ENCODE data around the gene PHIP. TPM values are rescaled to one million over a fixed set of nuclear protein-coding genes. Genes with fewer than 3 reads are reported as not detected.

PHIP gene
- total RNA-seq, 6 experiments from 2014 or later: 15.7 to 18.7 (median 17.6) TPM

DNA sequence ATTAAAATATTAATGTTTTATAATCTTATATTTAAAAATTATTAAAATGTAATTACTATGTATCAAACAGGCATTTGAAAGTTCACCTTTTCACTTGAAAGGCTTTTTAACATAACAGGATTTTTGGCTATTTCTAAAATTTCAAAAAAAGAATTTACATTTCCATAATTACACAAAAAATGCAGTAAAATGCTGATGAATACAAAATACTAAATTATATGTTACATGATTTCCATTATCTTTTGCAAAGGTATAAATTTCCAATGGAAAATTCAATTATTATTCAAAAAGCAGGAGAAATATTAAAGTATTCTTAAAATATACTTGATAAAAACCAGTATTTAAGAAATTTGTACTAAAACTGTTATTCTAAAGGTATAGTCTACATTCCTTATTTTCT, 66.1 kb downstream of the PHIP start:
- H3K4me3 Mint-ChIP-seq: no peak overlapping the region
- H3K36me3 Mint-ChIP-seq (ENCODE audit: low read depth): peaks cover 16% of the 10 kb centered on the region
- TF ChIP-seq, protein P1, sequence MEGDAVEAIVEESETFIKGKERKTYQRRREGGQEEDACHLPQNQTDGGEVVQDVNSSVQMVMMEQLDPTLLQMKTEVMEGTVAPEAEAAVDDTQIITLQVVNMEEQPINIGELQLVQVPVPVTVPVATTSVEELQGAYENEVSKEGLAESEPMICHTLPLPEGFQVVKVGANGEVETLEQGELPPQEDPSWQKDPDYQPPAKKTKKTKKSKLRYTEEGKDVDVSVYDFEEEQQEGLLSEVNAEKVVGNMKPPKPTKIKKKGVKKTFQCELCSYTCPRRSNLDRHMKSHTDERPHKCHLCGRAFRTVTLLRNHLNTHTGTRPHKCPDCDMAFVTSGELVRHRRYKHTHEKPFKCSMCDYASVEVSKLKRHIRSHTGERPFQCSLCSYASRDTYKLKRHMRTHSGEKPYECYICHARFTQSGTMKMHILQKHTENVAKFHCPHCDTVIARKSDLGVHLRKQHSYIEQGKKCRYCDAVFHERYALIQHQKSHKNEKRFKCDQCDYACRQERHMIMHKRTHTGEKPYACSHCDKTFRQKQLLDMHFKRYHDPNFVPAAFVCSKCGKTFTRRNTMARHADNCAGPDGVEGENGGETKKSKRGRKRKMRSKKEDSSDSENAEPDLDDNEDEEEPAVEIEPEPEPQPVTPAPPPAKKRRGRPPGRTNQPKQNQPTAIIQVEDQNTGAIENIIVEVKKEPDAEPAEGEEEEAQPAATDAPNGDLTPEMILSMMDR (IDR thresholded peaks at IDR 0.05): no peak
- DNase-seq: no peak
- H3K27ac Mint-ChIP-seq: no peak overlapping the region
- no peaks in the 10 kb centered on the region for H3K9me3 Mint-ChIP-seq
- H3K27me3 Mint-ChIP-seq (ENCODE audit: insufficient read depth): no peaks in the 10 kb centered on the region
- peaks cover 3% of the 10 kb centered on the region for H3K4me1 Mint-ChIP-seq (ENCODE audit: low read depth)

DNA sequence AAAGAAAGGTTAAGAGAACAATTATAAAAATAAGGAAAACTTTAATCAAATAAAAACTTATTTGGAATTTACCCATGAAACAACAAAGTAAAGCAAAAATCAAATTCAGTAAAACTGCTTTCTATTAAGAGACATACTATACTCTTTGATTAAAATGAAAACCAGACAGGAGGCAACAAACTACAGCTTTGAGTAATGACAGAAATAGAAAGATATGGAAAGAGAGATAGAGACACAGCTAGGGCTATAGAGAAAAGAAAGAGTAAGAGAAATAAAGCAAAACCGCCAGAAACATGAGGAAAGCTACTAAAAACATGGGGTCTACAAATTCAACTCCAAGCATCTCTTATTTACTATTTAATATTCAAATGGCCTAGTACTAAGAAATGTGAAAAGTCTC, 67.6 kb downstream of the PHIP start:
- H3K27ac Mint-ChIP-seq: no peak overlapping the region
- peaks cover 12% of the 10 kb centered on the region for H3K36me3 Mint-ChIP-seq (ENCODE audit: low read depth)

DNA sequence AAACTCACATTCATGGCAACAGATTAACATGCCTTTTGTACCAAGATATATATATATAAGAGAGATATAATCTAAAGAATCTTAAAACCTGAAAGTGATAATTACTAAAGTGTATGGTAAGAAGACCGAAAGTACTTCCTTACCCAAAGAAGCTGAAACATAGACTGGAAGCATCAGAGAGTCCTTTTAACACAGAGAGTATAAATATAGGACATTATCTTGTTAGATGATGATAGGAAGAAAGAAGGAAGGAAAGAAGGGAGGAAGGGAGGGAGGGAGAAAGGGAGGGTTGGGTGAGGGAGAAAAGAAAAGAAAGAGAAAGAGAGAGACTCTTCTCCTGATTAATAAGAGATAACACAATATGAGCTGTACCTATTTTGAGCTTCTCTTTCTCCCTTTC, 68.2 kb downstream of the PHIP start:
- Mint-ChIP-seq H3K27ac (no peak overlapping the region), H3K27me3 (ENCODE audit: insufficient read depth) (no peaks in the 10 kb centered on the region), H3K9me3 (no peaks in the 10 kb centered on the region), H3K36me3 (ENCODE audit: low read depth) (peaks cover 7% of the 10 kb centered on the region; the same call in 1 of the 2 replicates), H3K4me1 (ENCODE audit: low read depth) (peaks cover 25% of the 10 kb centered on the region), H3K4me3 (no peak overlapping the region)
- TF ChIP-seq, protein P1 (IDR thresholded peaks at IDR 0.05): no peak
- no peak for DNase-seq

More for the DNA sequence above, 67.6 kb downstream of the PHIP start:
- no peak overlapping the region for H3K4me3 Mint-ChIP-seq
- H3K9me3 Mint-ChIP-seq: no peaks in the 10 kb centered on the region
- no peaks in the 10 kb centered on the region for H3K27me3 Mint-ChIP-seq (ENCODE audit: insufficient read depth)
- peaks cover 19% of the 10 kb centered on the region for H3K4me1 Mint-ChIP-seq (ENCODE audit: low read depth)
- no peak for DNase-seq
- TF ChIP-seq, protein P1 (IDR thresholded peaks at IDR 0.05): no peak

DNA sequence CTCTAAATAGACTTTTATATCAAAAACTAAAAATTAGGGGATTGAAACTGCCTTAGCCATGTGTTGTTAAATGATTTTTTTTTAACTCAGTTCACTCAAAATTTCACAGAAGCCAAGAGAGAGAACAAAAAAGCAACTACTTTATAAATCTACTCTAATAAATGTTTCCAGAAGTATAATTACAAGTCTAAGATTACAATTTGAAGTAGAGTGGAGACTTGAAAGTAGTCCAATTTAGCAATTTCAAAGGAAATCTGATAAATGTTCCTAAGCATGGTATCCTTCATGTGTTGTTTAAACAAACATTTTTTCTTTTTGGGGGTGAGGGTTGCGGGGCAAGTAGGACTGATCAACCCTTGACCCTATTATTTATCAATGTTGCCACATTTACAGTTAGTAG, 72.6 kb downstream of the PHIP start:
- peaks cover 26% of the 10 kb centered on the region for H3K4me1 Mint-ChIP-seq (ENCODE audit: low read depth)
- TF ChIP-seq, protein P1 (IDR thresholded peaks at IDR 0.05): no peak
- peak overlapping the region; percentile 42 for H3K27ac Mint-ChIP-seq
- H3K4me3 Mint-ChIP-seq: peak overlapping the region; percentile 54
- H3K9me3 Mint-ChIP-seq: no peaks in the 10 kb centered on the region
- peaks cover 22% of the 10 kb centered on the region for H3K36me3 Mint-ChIP-seq (ENCODE audit: low read depth)
- no peaks in the 10 kb centered on the region for H3K27me3 Mint-ChIP-seq (ENCODE audit: insufficient read depth)
- no peak for DNase-seq

DNA sequence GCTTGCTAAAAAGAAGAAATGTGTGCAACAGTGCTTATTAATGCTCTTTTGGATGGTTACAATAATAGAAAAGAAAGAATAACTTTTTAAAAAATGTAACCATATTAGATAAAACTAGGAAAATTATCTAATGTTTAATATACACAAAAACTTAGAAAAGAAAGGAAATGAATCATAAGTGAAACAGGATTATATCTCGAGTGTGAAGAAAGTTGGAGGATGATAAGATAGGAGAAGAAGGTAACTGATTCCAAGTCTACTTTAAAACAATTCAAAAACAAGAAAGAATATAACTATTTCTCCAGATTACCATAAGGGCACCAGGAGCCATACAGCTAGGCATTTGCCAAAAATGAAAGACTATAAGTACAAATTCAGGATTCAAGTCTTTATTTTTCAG, 73.0 kb downstream of the PHIP start:
- no peaks in the 10 kb centered on the region for H3K27me3 Mint-ChIP-seq (ENCODE audit: insufficient read depth)
- peaks cover 26% of the 10 kb centered on the region for H3K4me1 Mint-ChIP-seq (ENCODE audit: low read depth)
- peak overlapping the region; percentile 42 for H3K27ac Mint-ChIP-seq
- TF ChIP-seq, protein P1 (IDR thresholded peaks at IDR 0.05): no peak
- H3K36me3 Mint-ChIP-seq (ENCODE audit: low read depth): peaks cover 22% of the 10 kb centered on the region
- H3K9me3 Mint-ChIP-seq: no peaks in the 10 kb centered on the region
- no peak for DNase-seq
- H3K4me3 Mint-ChIP-seq: peak overlapping the region; percentile 54

DNA sequence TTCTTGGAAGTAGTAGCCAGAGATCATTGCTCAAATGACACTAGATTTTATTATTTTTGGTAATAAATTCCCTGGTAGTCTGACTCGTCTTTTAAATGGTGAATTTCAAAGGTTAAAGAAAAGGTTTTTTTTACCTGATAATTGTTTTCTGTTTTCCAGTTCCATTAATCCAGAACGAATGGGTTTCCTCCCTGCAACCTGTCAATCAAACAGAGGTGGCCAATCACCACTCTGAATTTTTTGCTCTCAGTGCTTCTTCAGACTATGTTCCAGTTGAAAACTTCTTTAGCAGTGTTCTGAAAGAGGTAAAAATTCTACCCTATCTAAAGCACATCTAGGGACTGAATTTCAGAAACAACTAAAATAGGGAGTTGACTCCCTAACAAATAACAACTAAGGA, 73.8 kb downstream of the PHIP start:
- H3K27me3 Mint-ChIP-seq (ENCODE audit: insufficient read depth): no peaks in the 10 kb centered on the region

More for the DNA sequence above, 73.8 kb downstream of the PHIP start:
- TF ChIP-seq, protein P1 (IDR thresholded peaks at IDR 0.05): no peak
- H3K36me3 Mint-ChIP-seq (ENCODE audit: low read depth): peaks cover 22% of the 10 kb centered on the region
- peaks cover 26% of the 10 kb centered on the region for H3K4me1 Mint-ChIP-seq (ENCODE audit: low read depth)
- DNase-seq: no peak
- no peak overlapping the region for H3K4me3 Mint-ChIP-seq
- H3K27ac Mint-ChIP-seq: no peak overlapping the region
- H3K9me3 Mint-ChIP-seq: no peaks in the 10 kb centered on the region

All from HFFc6 (cell line).